Loucy (cell line): ENCODE results near the gene UQCC5.

Experiments
- H2AFZ ChIP-seq: fragments of 200-600 bp; sonication (generic); 2 replicates; pipeline ENCODE4 v1.6.0; 2016; ENCODE audit warnings: antibody characterized with exemption, mild to moderate bottlenecking, low read length, moderate library complexity
- H3F3A ChIP-seq: fragments of 200-600 bp; 2 replicates; pipeline ENCODE4 v1.6.0; 2016; ENCODE audit warnings: antibody characterized with exemption, low read depth, mild to moderate bottlenecking
- H3K27me3 ChIP-seq: fragments of 200-600 bp; sonication (generic); 2 replicates; pipeline ENCODE4 v1.6.1; 2014; ENCODE audit warnings: low read length, mild to moderate bottlenecking; ENCODE audit not compliant: insufficient read depth, poor library complexity, severe bottlenecking
- H3K36me3 ChIP-seq: fragments of 200-600 bp; sonication (generic); 2 replicates; pipeline ENCODE4 v1.6.1; 2016; ENCODE audit warnings: low read length; ENCODE audit not compliant: insufficient read depth
- H3K4me1 ChIP-seq: fragments of 200-600 bp; sonication (generic); 2 replicates; pipeline ENCODE4 v1.5.1; 2014; ENCODE audit warnings: low read length, mild to moderate bottlenecking; ENCODE audit not compliant: insufficient read depth, poor library complexity, severe bottlenecking
- H3K4me2 ChIP-seq: fragments of 200-600 bp; sonication (generic); 2 replicates; pipeline ENCODE4 v1.6.0; 2014; ENCODE audit warnings: antibody characterized with exemption, low read length, low read depth, mild to moderate bottlenecking; ENCODE audit not compliant: poor library complexity, severe bottlenecking
- H3K4me3 ChIP-seq: fragments of 200-600 bp; sonication (generic); 2 replicates; pipeline ENCODE4 v1.5.1; 2014; ENCODE audit warnings: low read length, mild to moderate bottlenecking, mixed read lengths; ENCODE audit not compliant: poor library complexity, severe bottlenecking
- H3K79me2 ChIP-seq: fragments of 200-600 bp; sonication (generic); 2 replicates; pipeline ENCODE4 v1.6.1; 2014; ENCODE audit warnings: low read length; ENCODE audit not compliant: insufficient read depth
- H3K9ac ChIP-seq: fragments of 200-600 bp; sonication (generic); 2 replicates; pipeline ENCODE4 v1.6.0; 2014; ENCODE audit warnings: mild to moderate bottlenecking, low read depth, low read length, moderate library complexity; ENCODE audit not compliant: poor library complexity, severe bottlenecking
- H3K9me2 ChIP-seq: fragments of 200-600 bp; sonication (generic); replicated peaks from 2 replicates; pipeline ENCODE4 v1.6.1; 2016; ENCODE audit warnings: low read depth, low read length, mixed read lengths
- H3K9me3 ChIP-seq: fragments of 200-600 bp; sonication (generic); 2 replicates; pipeline ENCODE4 v1.6.1; 2014; ENCODE audit warnings: mild to moderate bottlenecking, antibody characterized with exemption, low read length, low read depth; ENCODE audit not compliant: insufficient read depth
- H4K20me1 ChIP-seq: fragments of 200-600 bp; sonication (generic); 2 replicates; pipeline ENCODE4 v1.6.0; 2014; ENCODE audit warnings: antibody characterized with exemption, low read length, mild to moderate bottlenecking; ENCODE audit not compliant: insufficient read depth, poor library complexity, severe bottlenecking
- EZH2phosphoT487 ChIP-seq: fragments of 200-600 bp; IDR thresholded peaks from 2 replicates; pipeline ENCODE4 v1.6.1; 2018; ENCODE audit warnings: antibody characterized with exemption, mild to moderate bottlenecking, moderate library complexity, borderline replicate concordance
- TF ChIP-seq, protein P1 (sequence below): fragments of 200-600 bp; sonication (generic); conservative IDR thresholded peaks from 2 replicates; pipeline ENCODE4 v1.5.1; 2014; ENCODE audit warnings: mild to moderate bottlenecking, antibody characterized with exemption, low read length

The UQCC5 gene

GRCh38 chr3:52527732-52528585 lies 8.4 kb upstream of the UQCC5 start:
- Histone ChIP-seq H3K27me3 (no peaks in the 10 kb centered on the region), H3K4me3 (no peak overlapping the region), H3K79me2 (no peaks in the 10 kb centered on the region), H3K36me3 (no peaks in the 10 kb centered on the region), H3K9me2 (no peaks in the 10 kb centered on the region), H4K20me1 (no peaks in the 10 kb centered on the region), H3K9ac (no peak overlapping the region), H3K9me3 (no peaks in the 10 kb centered on the region), H3F3A (no peaks in the 10 kb centered on the region), H3K4me2 (no peak overlapping the region), H3K4me1 (no peaks in the 10 kb centered on the region), H2AFZ (no peak overlapping the region)
- no peak for TF ChIP-seq EZH2phosphoT487
- TF ChIP-seq, protein P1, sequence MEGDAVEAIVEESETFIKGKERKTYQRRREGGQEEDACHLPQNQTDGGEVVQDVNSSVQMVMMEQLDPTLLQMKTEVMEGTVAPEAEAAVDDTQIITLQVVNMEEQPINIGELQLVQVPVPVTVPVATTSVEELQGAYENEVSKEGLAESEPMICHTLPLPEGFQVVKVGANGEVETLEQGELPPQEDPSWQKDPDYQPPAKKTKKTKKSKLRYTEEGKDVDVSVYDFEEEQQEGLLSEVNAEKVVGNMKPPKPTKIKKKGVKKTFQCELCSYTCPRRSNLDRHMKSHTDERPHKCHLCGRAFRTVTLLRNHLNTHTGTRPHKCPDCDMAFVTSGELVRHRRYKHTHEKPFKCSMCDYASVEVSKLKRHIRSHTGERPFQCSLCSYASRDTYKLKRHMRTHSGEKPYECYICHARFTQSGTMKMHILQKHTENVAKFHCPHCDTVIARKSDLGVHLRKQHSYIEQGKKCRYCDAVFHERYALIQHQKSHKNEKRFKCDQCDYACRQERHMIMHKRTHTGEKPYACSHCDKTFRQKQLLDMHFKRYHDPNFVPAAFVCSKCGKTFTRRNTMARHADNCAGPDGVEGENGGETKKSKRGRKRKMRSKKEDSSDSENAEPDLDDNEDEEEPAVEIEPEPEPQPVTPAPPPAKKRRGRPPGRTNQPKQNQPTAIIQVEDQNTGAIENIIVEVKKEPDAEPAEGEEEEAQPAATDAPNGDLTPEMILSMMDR, result no peak

DNA sequence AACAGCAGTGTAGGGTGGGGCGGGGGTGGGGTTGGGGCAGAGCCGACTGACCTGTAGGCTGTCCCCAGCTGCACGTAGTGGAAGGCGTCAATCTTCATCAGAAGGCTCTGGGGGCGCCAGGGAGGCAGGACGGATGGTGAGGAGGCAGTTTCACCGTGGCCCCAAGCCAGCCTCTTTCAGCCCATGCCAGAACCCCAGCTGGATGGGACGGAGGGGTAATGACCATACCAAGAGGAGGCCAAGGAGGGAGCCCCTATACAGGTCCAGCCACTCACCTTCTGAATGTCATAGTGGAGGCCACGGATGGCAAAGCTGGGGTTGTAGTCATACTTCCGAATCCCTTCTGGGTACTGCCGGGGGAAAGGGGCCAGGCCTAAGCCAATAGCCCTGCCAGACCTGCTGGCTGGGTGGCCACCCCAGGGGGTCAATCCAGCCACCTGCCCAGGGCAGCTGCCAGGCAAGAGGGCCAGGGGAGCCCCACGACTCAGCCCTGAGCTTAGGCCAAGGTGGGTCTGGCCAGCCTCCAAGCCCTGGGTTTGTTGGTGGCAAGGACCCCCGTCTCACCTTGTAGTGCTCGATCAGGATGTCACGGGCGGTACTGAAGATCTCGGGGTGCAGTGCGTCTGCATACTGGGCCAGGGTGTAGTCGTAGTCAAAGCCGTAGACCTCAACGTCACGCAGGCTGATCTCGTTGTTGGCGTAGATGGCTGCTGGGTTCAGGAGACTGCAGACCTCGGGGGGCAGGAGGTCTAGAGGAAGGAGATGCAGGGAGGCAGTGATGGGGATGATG lies 7.6 kb upstream of the UQCC5 start:
- Histone ChIP-seq H3K36me3 (no peaks in the 10 kb centered on the region), H3K9ac (no peak overlapping the region), H3K27me3 (no peaks in the 10 kb centered on the region), H3F3A (no peaks in the 10 kb centered on the region), H3K4me1 (no peaks in the 10 kb centered on the region), H3K9me3 (no peaks in the 10 kb centered on the region), H3K4me3 (no peak overlapping the region), H2AFZ (no peak overlapping the region), H3K9me2 (no peaks in the 10 kb centered on the region), H3K79me2 (no peaks in the 10 kb centered on the region), H3K4me2 (no peak overlapping the region), H4K20me1 (no peaks in the 10 kb centered on the region)
- TF ChIP-seq, protein P1, result no peak
- TF ChIP-seq EZH2phosphoT487, result no peak

DNA sequence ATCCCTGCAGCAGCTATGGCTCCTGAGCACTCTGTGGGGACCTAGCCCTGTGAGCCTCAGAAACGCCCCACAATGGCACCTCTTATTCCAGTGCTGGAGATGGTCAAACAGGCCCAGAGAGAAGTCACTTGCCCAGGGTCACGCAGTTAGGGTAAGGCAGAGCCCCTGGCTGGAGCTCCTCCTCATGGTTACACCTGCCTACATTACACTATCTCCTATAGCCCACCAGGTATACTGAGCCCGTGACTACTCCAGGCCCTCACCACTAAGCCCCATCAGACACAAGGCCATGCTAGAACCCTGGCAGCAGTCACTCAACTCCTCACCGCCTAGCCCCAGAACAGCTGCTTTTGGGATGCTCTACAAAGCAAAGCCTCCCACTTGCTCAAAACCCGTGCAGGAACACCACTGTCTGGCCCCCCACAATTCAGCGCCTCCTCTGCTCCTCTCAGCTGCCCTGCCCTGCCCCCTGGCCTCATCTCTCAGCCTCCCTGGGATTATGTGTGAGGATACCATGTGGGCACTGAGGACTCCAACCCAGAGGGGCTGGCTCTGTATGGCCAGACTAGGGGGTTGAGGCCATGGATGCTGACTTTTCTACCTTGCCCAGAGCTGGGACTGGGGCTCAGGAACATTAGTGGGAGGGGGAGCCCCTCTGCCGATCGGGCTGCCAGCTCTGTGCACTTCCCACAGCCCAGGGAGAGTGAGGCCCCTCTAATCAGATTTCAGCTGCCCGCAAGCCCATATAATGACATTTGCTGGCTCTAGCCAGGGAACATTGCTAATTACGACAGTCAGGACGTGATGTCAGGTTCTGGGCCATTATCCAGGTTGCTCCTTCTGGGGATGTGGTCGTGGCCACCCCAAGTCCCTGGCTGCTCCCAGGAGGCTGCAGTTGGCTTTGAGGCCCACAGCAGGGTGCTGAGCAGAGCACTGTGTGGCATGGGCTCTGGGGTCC lies 6.8 kb upstream of the UQCC5 start:
- H3K9me3 ChIP-seq, result no peaks in the 10 kb centered on the region
- no peaks in the 10 kb centered on the region for H3F3A ChIP-seq
- no peaks in the 10 kb centered on the region for H4K20me1 ChIP-seq
- no peaks in the 10 kb centered on the region for H3K4me1 ChIP-seq
- H3K79me2 ChIP-seq, result no peaks in the 10 kb centered on the region
- H3K4me2 ChIP-seq, result no peak overlapping the region
- H3K9me2 ChIP-seq, result no peaks in the 10 kb centered on the region
- H3K9ac ChIP-seq, result no peak overlapping the region
- no peak for TF ChIP-seq EZH2phosphoT487
- TF ChIP-seq, protein P1, result no peak
- H2AFZ ChIP-seq, result no peak overlapping the region
- H3K27me3 ChIP-seq, result no peaks in the 10 kb centered on the region
- H3K36me3 ChIP-seq, result no peaks in the 10 kb centered on the region
- no peak overlapping the region for H3K4me3 ChIP-seq
